Activated CD8-positive, alpha-beta T cell treated with anti-CD3 and anti-CD28 coated beads for 36 hours (primary cell): ENCODE results near the gene DHRS13. TPM values are rescaled to one million over a fixed set of nuclear protein-coding genes. Genes with fewer than 3 reads are reported as not detected.

ENCODE experiments used
- ATAC-seq: fragments of 200-7000 bp; cut with Tn5 transposase; one replicate; pipeline ENCODE4 v1.10.0; 2021; ENCODE audit warnings: mild to moderate bottlenecking, moderate library complexity
- CTCF ChIA-PET: fragments of 350-600 bp; sonication (Branson Sonifier 250); formaldehyde crosslinking; loops from one replicate; lab custom pipeline; 2021; ENCODE audit warnings: antibody characterized with exemption; lab: Charles Lee
- POLR2A ChIA-PET: fragments of 350-600 bp; sonication (Branson Sonifier 250); formaldehyde crosslinking; loops from one replicate; lab custom pipeline; 2021; ENCODE audit warnings: antibody characterized with exemption; lab: Charles Lee
- DNase-seq: peaks from one replicate; pipeline ENCODE4 v3.0.0-alpha.2; 2020
- H3K27ac Mint-ChIP-seq: one replicate; pipeline ENCODE4 v1.8.0; 2021; ENCODE audit warnings: mild to moderate bottlenecking, mixed read lengths
- H3K27me3 Mint-ChIP-seq: one replicate; pipeline ENCODE4 v1.8.0; 2021; ENCODE audit warnings: mixed read lengths
- H3K36me3 Mint-ChIP-seq: one replicate; pipeline ENCODE4 v1.8.0; 2021; ENCODE audit warnings: low read depth, mixed read lengths
- H3K4me1 Mint-ChIP-seq: one replicate; pipeline ENCODE4 v1.8.0; 2021; ENCODE audit warnings: low read depth, mixed read lengths
- H3K4me3 Mint-ChIP-seq: one replicate; pipeline ENCODE4 v1.8.0; 2021; ENCODE audit warnings: mild to moderate bottlenecking, moderate library complexity, mixed read lengths
- H3K9me3 Mint-ChIP-seq: one replicate; pipeline ENCODE4 v1.8.0; 2021; ENCODE audit warnings: mixed read lengths
- CTCF ChIP-seq: fragments of 200-600 bp; IDR thresholded peaks from one replicate; pipeline ENCODE4 v1.8.0; 2022; ENCODE audit warnings: antibody characterized with exemption, mild to moderate bottlenecking
- intact Hi-C: fragments of 100-400 bp; cut with micrococcal nuclease; formaldehyde crosslinking; loops from one replicate; pipeline ENCODE4 v1.10.0; 2022
- total RNA-seq, 2 experiments: library from RNA; stranded (reverse); gene quantifications; one replicate each; pipeline ENCODE4 v1.2.3, GENCODE V29; 2021

The DHRS13 gene
- total RNA-seq, 2 experiments from 2014 or later: 37.3 to 38.2 TPM

DNA sequence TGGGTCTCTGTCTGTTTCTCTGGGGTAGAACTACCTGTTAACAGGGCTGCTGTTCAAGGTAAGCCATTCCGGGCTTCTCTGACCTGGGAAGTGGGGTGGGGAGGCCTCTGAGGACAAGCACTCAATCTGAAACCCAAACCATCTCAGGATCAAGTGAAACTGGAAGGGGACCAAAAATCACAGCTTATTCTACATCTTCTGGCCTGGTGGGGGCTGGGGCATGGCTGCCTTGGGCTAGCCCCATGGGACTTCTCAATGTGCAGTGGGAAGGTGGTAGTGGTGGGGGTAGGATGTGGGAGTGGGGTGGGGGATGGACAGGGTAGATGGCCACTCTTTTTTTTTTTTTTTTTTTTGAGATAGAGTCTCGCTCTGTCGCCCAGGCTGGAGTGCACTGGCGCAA lies 10.9 kb downstream of the DHRS13 start:
- Mint-ChIP-seq H3K4me1 (peaks cover 61% of the 10 kb centered on the region), H3K36me3 (peaks cover 22% of the 10 kb centered on the region), H3K4me3 (no peak overlapping the region), H3K27me3 (no peaks in the 10 kb centered on the region), H3K27ac (peak overlapping the region; percentile 83), H3K9me3 (no peaks in the 10 kb centered on the region)
- TF ChIP-seq CTCF: no peak
- DNase-seq: no peak
- ChIA-PET POLR2A (interaction anchor here (0.9 to 4.2 kb wide), 3 partner anchors 10 to 57 kb away, joined by 3 to 22 read pairs (median 5); no protein-coding TSS in a partner anchor), CTCF (interaction anchor here (1.1 to 4.5 kb wide), 7 partner anchors 20 to 247 kb away, joined by 3 to 22 read pairs (median 5); partner anchors contain the start of genes BLTP2, FAM222B and TLCD1)
- intact Hi-C loops: no loop called here
- ATAC-seq: no peak

DNA sequence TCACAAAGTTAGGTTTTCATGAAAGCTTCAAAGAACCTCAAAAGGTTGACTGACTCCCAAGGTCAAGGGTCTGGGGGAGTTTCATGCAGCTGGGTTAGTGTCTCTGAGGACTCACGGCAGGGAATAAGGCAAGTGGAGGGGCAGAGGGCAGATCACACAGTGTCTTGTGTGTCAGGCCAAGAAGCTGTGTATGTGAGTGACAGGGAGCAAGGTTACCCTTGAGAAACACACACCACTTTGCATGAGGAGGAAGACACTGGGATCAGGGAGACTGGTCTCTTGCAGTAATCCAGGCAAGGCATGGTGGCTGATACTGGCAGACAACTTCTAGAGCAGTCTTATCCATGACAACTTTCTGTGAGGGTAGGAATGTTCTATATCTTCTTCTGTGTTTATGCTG lies 11.7 kb downstream of the DHRS13 start:
- Mint-ChIP-seq H3K27ac (peak overlapping the region; percentile 83), H3K4me3 (no peak overlapping the region), H3K27me3 (no peaks in the 10 kb centered on the region), H3K36me3 (peaks cover 18% of the 10 kb centered on the region), H3K4me1 (peaks cover 57% of the 10 kb centered on the region), H3K9me3 (no peaks in the 10 kb centered on the region)
- CTCF ChIA-PET: interaction anchor here (0.7 to 4.5 kb wide), 7 partner anchors 20 to 141 kb away, joined by 3 to 22 read pairs (median 5); no protein-coding TSS in a partner anchor
- intact Hi-C loops: no loop called here
- TF ChIP-seq CTCF: no peak
- POLR2A ChIA-PET: interaction anchor here (0.5 to 4.2 kb wide), 4 partner anchors 10 to 305 kb away, joined by 3 to 22 read pairs (median 4); no protein-coding TSS in a partner anchor
- no peak for ATAC-seq
- no peak for DNase-seq

DNA sequence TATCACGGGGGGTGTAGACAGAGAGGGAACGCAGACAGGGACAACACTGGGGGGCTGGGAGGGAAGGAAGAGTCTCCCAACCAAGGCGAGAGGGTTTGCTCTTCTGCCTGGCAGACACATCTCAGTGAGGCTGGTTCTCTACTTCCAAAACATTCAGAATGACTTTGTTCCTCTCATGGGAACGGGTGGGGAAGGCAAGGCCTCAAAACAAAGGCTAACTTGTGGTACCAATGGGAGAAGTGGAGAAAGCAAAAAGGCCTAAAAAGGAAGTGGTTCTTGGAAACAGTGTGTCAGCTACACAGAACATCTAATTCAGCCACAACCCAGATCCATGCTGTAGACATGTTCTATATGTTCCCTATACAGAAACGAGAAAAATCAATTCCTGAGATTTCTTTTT lies 12.9 kb downstream of the DHRS13 start:
- DNase-seq (no peak), ATAC-seq (no peak)
- Mint-ChIP-seq H3K36me3 (peaks cover 18% of the 10 kb centered on the region), H3K4me1 (peaks cover 47% of the 10 kb centered on the region), H3K27ac (peak overlapping the region; percentile 87), H3K9me3 (no peaks in the 10 kb centered on the region), H3K27me3 (no peaks in the 10 kb centered on the region), H3K4me3 (no peak overlapping the region)
- CTCF ChIA-PET: interaction anchor here (1.1 to 1.9 kb wide), 3 partner anchors 79 to 140 kb away, joined by 3 to 5 read pairs (median 3); no protein-coding TSS in a partner anchor
- TF ChIP-seq CTCF: no peak
- intact Hi-C loops: no loop called here
- POLR2A ChIA-PET: interaction anchor here (0.6 to 4.2 kb wide), 5 partner anchors 8 to 163 kb away, joined by 3 to 22 read pairs (median 4); no protein-coding TSS in a partner anchor

GRCh38 chr17:28888832-28889231 lies 14.0 kb downstream of the DHRS13 start:
- intact Hi-C loops: no loop called here
- Mint-ChIP-seq H3K4me1 (peaks cover 47% of the 10 kb centered on the region), H3K27me3 (no peaks in the 10 kb centered on the region), H3K9me3 (no peaks in the 10 kb centered on the region), H3K36me3 (peaks cover 18% of the 10 kb centered on the region), H3K4me3 (no peak overlapping the region), H3K27ac (no peak overlapping the region)
- ChIA-PET CTCF (no interaction called here), POLR2A (interaction anchor here (0.9 to 1.2 kb wide), 3 partner anchors 35 to 161 kb away, joined by 3 to 4 read pairs (median 3); partner anchors contain the start of gene FAM222B)
- ATAC-seq (no peak), DNase-seq (no peak)
- TF ChIP-seq CTCF: no peak

DNA sequence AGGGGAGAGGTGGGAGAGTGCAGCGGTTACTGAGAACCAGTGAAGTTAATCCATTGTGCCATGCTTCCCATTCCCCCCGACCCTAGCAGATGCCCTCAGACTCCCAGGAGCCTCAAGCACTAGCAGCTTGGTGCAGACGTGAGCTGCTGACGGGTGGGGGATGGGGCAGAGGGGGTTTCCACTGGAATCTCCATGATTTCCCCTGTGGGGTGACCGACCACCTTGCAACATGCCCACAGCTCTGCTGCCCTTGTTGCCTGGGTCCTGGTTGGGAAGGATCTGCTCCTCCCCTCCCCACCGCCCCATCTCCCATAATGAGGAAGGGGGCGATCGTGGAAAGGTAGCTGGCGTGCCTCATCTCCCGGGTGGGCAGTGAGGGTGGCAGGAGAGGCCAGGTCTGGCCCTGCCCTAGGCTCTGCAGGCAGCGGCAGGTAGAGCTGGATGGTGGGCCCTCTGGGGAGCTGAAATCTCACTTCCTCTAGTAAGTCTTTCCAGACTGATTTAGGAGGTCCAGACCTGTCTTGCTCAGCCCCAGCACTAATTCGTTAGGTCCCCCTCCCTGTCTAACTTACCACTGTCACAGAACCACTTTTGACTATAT lies 14.9 kb downstream of the DHRS13 start:
- ATAC-seq (no peak), DNase-seq (no peak)
- ChIA-PET POLR2A (interaction anchor here (0.9 kb wide), 1 partner anchor 46 kb away, joined by 4 read pairs; the partner anchor contains the start of gene FAM222B), CTCF (no interaction called here)
- intact Hi-C loops: no loop called here
- no peak overlapping the region for H3K4me3 Mint-ChIP-seq
- H3K9me3 Mint-ChIP-seq: no peaks in the 10 kb centered on the region
- peaks cover 38% of the 10 kb centered on the region for H3K4me1 Mint-ChIP-seq
- H3K27me3 Mint-ChIP-seq: no peaks in the 10 kb centered on the region
- no peak for TF ChIP-seq CTCF
- H3K27ac Mint-ChIP-seq: no peak overlapping the region
- peaks cover 15% of the 10 kb centered on the region for H3K36me3 Mint-ChIP-seq
